Measurements from ENCODE around the gene PCYT2. TPM values are rescaled to one million over a fixed set of nuclear protein-coding genes. Genes with fewer than 3 reads are reported as not detected.

The PCYT2 gene
- total RNA-seq, 1 experiment from 2014 or later, result 31.4 TPM

DNA sequence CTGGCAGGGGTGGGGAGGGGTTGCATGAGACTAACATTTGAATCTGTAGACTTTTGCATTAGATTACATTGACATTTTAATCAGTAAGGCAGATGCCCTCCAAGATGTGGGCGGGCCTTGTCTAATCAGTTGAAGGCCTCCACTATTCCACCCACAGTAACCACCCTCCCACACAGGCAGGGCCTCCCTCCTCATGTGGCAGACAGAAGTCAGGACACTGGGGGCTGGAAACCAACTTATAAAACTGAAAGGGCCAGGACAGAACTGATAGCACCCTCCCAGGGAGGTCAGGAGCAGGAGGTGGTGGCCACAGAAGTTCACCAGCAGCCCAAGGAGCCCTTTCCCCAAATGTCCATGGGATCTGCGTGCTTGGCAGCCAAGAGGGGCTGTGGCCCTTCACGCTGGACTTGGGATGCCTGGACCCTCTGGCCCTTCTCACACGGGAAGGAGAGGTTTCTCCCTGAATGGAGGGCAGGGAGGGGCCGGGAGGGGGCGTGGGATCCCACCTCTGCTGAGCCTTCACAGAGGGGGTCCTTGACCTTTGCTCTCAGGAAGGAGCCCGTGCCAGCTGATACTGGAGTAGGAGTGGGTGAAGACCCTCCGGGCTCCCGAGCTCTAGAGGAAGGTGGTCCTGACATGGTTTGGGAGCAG lies 21.3 kb upstream of the PCYT2 start:
- Mint-ChIP-seq H3K36me3 (peaks cover 10% of the 10 kb centered on the region; the same call in 1 of the 2 replicates), H3K4me1 (peaks cover 10% of the 10 kb centered on the region; the same call in 1 of the 2 replicates), H3K27me3 (ENCODE audit: low read depth) (peaks cover 3% of the 10 kb centered on the region), H3K4me3 (no peak overlapping the region), H3K9me3 (no peaks in the 10 kb centered on the region), H3K27ac (no peak overlapping the region)
- ChIA-PET POLR2A (interaction anchor here (0.8 to 1.5 kb wide), 3 partner anchors 9 to 113 kb away, joined by 3 to 9 read pairs (median 4); no protein-coding TSS in a partner anchor), CTCF (no interaction called here)
- no peak for TF ChIP-seq ZNF138 (CRISPR knock-in tag; conservative IDR thresholded peaks at IDR 0.05)
- no peak for TF ChIP-seq NR2C2 (CRISPR knock-in tag; IDR thresholded peaks at IDR 0.05)
- TF ChIP-seq, protein P1, sequence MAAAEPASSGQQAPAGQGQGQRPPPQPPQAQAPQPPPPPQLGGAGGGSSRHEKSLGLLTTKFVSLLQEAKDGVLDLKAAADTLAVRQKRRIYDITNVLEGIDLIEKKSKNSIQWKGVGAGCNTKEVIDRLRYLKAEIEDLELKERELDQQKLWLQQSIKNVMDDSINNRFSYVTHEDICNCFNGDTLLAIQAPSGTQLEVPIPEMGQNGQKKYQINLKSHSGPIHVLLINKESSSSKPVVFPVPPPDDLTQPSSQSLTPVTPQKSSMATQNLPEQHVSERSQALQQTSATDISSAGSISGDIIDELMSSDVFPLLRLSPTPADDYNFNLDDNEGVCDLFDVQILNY (CRISPR knock-in tag; IDR thresholded peaks at IDR 0.05), result no peak
- TF ChIP-seq NR1H2 (CRISPR knock-in tag; IDR thresholded peaks at IDR 0.05), result no peak
- TF ChIP-seq, protein P2, sequence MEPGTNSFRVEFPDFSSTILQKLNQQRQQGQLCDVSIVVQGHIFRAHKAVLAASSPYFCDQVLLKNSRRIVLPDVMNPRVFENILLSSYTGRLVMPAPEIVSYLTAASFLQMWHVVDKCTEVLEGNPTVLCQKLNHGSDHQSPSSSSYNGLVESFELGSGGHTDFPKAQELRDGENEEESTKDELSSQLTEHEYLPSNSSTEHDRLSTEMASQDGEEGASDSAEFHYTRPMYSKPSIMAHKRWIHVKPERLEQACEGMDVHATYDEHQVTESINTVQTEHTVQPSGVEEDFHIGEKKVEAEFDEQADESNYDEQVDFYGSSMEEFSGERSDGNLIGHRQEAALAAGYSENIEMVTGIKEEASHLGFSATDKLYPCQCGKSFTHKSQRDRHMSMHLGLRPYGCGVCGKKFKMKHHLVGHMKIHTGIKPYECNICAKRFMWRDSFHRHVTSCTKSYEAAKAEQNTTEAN (CRISPR knock-in tag; IDR thresholded peaks at IDR 0.05), result no peak
- no peak for TF ChIP-seq HMGA2 (CRISPR knock-in tag; IDR thresholded peaks at IDR 0.05)
- no peak for TF ChIP-seq GTF2I (CRISPR knock-in tag; conservative IDR thresholded peaks at IDR 0.05)
- TF ChIP-seq FOXP1 (CRISPR knock-in tag; IDR thresholded peaks at IDR 0.05; ENCODE audit: borderline replicate concordance), result no peak
- TF ChIP-seq ZNF121 (CRISPR knock-in tag; IDR thresholded peaks at IDR 0.05), result no peak
- TF ChIP-seq, protein P3, sequence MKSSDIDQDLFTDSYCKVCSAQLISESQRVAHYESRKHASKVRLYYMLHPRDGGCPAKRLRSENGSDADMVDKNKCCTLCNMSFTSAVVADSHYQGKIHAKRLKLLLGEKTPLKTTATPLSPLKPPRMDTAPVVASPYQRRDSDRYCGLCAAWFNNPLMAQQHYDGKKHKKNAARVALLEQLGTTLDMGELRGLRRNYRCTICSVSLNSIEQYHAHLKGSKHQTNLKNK (CRISPR knock-in tag; IDR thresholded peaks at IDR 0.05), result no peak
- TF ChIP-seq PRRX2 (CRISPR knock-in tag; IDR thresholded peaks at IDR 0.05), result no peak
- TF ChIP-seq ZNF219 (CRISPR knock-in tag; IDR thresholded peaks at IDR 0.05; ENCODE audit: borderline replicate concordance), result no peak
- TF ChIP-seq, protein P4, sequence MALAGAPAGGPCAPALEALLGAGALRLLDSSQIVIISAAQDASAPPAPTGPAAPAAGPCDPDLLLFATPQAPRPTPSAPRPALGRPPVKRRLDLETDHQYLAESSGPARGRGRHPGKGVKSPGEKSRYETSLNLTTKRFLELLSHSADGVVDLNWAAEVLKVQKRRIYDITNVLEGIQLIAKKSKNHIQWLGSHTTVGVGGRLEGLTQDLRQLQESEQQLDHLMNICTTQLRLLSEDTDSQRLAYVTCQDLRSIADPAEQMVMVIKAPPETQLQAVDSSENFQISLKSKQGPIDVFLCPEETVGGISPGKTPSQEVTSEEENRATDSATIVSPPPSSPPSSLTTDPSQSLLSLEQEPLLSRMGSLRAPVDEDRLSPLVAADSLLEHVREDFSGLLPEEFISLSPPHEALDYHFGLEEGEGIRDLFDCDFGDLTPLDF (CRISPR knock-in tag; IDR thresholded peaks at IDR 0.05), result no peak
- TF ChIP-seq, protein P5, sequence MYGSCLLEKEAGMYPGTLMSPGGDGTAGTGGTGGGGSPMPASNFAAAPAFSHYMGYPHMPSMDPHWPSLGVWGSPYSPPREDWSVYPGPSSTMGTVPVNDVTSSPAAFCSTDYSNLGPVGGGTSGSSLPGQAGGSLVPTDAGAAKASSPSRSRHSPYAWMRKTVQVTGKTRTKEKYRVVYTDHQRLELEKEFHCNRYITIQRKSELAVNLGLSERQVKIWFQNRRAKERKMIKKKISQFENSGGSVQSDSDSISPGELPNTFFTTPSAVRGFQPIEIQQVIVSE (CRISPR knock-in tag; IDR thresholded peaks at IDR 0.05; ENCODE audit: borderline replicate concordance), result no peak
- TF ChIP-seq, protein P6, sequence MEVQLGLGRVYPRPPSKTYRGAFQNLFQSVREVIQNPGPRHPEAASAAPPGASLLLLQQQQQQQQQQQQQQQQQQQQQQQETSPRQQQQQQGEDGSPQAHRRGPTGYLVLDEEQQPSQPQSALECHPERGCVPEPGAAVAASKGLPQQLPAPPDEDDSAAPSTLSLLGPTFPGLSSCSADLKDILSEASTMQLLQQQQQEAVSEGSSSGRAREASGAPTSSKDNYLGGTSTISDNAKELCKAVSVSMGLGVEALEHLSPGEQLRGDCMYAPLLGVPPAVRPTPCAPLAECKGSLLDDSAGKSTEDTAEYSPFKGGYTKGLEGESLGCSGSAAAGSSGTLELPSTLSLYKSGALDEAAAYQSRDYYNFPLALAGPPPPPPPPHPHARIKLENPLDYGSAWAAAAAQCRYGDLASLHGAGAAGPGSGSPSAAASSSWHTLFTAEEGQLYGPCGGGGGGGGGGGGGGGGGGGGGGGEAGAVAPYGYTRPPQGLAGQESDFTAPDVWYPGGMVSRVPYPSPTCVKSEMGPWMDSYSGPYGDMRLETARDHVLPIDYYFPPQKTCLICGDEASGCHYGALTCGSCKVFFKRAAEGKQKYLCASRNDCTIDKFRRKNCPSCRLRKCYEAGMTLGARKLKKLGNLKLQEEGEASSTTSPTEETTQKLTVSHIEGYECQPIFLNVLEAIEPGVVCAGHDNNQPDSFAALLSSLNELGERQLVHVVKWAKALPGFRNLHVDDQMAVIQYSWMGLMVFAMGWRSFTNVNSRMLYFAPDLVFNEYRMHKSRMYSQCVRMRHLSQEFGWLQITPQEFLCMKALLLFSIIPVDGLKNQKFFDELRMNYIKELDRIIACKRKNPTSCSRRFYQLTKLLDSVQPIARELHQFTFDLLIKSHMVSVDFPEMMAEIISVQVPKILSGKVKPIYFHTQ (CRISPR knock-in tag; IDR thresholded peaks at IDR 0.05), result no peak
- TF ChIP-seq, protein P7, sequence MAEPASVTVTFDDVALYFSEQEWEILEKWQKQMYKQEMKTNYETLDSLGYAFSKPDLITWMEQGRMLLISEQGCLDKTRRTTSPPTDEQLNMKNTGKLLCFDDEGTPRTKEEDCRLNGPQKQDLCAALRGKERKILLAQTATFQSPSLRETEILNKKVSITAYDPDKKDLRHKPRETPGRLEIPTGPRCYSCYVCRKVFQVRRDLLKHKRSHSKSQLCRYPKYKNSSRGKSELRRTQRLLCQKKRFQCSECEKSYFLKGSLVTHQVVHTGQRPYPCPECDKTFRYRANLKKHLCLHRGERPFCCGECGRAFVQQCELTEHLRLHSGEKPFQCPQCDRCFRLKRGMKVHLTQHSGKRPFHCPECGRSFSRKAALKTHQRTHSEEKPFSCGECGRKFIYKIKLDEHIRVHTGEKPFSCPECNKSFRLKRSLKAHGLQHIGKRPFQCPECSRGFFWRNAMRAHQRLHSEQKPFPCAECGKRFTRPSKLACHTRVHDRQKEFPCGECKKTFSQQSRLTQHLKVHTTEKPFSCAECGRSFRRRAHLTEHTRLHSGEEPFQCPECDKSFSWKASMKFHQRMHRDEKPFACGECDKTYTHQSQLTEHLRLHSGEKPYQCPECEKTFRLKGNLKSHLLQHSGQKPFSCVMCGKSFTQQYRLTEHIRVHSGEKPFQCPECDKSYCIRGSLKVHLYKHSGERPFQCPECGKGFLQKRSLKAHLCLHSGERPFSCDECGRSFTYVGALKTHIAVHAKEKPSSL (CRISPR knock-in tag; conservative IDR thresholded peaks at IDR 0.05), result no peak
- TF ChIP-seq NR3C1 (CRISPR knock-in tag; conservative IDR thresholded peaks at IDR 0.05; ENCODE audit: low read depth), result no peak
- TF ChIP-seq IRF2 (CRISPR knock-in tag; IDR thresholded peaks at IDR 0.05; ENCODE audit: borderline replicate concordance, low read depth), result no peak
- TF ChIP-seq RORB (CRISPR knock-in tag; IDR thresholded peaks at IDR 0.05), result no peak
- TF ChIP-seq TP53 (CRISPR knock-in tag; IDR thresholded peaks at IDR 0.05), result no peak
- ATAC-seq (no peak), DNase-seq (ENCODE audit: low spot score) (no peak)
